ENCODE data around the gene PLAC9. TPM values are rescaled to one million over a fixed set of nuclear protein-coding genes. Genes with fewer than 3 reads are reported as not detected.
A peak's percentile ranks its signal among the peaks of the same experiment; 100 is the strongest.

Gene PLAC9
- total and polyA plus RNA-seq, 2 donors (not counting 1 experiment from before 2014, with no cell fraction given), result 16.7 to 40.4 TPM

DNA sequence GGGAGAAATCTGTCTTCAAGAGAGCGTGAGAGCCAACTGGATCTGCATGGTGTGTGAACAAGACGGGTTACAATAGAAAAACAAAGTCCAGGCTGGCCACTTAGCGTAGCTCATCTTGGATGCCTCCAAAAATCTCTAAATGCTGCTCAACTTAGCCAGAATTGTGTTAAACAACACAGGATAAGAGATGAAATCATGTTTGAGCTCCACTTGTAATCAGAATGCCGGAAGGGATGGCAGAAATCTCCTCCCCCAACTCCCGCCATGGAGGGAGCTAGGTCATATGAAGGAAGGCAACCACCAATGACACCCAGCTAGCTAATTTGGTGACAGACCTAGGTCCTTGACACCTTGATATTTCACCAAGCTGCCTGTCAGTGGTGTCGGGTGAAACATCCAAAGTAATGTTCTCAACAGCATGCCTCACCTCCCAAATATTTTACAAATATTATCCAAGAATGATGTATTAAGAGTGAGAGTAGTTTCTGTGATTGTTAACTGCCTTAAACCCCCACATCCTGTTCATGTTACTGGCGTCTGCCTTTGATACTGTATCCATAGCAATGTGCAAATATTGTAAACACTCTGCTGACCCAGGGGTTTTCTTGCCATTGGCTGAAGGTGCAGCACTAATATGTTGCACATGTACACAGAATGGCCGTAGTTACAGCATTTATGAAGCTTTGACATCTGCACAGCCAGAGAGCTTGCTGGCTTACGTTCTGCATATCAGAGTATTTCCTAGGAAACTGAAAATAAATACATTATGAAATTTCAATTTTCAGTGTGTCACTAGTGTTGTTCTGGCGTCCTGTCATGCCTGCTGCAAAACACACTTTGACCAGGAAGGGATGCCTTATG is 28.2 kb upstream of the PLAC9 start:
- Histone ChIP-seq H3K4me1 (ENCODE audit: control insufficient read depth, extremely low read depth, insufficient read depth, low read length) (peaks cover 19% of the 10 kb centered on the region), H3K27me3 (ENCODE audit: control insufficient read depth, insufficient read depth, low read length) (no peaks in the 10 kb centered on the region), H3K9ac (ENCODE audit: insufficient read depth, low read length) (peak overlapping the region; percentile 62), H3K4me2 (ENCODE audit: extremely low read depth, insufficient read depth, low read length) (peak overlapping the region; percentile 76), H3K9me3 (ENCODE audit: control insufficient read depth, insufficient read depth, low read depth, low read length) (no peaks in the 10 kb centered on the region), H4K20me1 (ENCODE audit: control insufficient read depth, extremely low read depth, insufficient read depth, low read length) (no peaks in the 10 kb centered on the region), H3K79me2 (ENCODE audit: control insufficient read depth, insufficient read depth, low read length) (no peaks in the 10 kb centered on the region), H3K4me3 (replicated peaks in 1 of 4; ENCODE audit: control extremely low read depth in 1 of 4, insufficient read depth in 1 of 4, low read depth in 3 of 4, low read length in 4 of 4) (peak overlapping the region in 2 of 4 experiments; percentile 12 to 21), H3K27ac (ENCODE audit: insufficient read depth, low read length) (peak overlapping the region; percentile 95), H3K36me3 (ENCODE audit: control insufficient read depth, insufficient read depth, low read length) (no peaks in the 10 kb centered on the region), H2AFZ (ENCODE audit: low read length) (peak overlapping the region; percentile 49)
- DNase-seq (ENCODE audit: low read depth in 2 of 2), result peak; percentile 49 to 94
- TF ChIP-seq, protein P1, sequence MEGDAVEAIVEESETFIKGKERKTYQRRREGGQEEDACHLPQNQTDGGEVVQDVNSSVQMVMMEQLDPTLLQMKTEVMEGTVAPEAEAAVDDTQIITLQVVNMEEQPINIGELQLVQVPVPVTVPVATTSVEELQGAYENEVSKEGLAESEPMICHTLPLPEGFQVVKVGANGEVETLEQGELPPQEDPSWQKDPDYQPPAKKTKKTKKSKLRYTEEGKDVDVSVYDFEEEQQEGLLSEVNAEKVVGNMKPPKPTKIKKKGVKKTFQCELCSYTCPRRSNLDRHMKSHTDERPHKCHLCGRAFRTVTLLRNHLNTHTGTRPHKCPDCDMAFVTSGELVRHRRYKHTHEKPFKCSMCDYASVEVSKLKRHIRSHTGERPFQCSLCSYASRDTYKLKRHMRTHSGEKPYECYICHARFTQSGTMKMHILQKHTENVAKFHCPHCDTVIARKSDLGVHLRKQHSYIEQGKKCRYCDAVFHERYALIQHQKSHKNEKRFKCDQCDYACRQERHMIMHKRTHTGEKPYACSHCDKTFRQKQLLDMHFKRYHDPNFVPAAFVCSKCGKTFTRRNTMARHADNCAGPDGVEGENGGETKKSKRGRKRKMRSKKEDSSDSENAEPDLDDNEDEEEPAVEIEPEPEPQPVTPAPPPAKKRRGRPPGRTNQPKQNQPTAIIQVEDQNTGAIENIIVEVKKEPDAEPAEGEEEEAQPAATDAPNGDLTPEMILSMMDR (conservative IDR thresholded peaks at IDR 0.05 in 1 of 2, IDR thresholded peaks at IDR 0.05 in 1 of 2; ENCODE audit: low read depth in 1 of 2, low read length in 2 of 2), result no peak
- TF ChIP-seq EZH2 (IDR thresholded peaks at IDR 0.05; ENCODE audit: low read length, missing control alignments), result no peak

DNA sequence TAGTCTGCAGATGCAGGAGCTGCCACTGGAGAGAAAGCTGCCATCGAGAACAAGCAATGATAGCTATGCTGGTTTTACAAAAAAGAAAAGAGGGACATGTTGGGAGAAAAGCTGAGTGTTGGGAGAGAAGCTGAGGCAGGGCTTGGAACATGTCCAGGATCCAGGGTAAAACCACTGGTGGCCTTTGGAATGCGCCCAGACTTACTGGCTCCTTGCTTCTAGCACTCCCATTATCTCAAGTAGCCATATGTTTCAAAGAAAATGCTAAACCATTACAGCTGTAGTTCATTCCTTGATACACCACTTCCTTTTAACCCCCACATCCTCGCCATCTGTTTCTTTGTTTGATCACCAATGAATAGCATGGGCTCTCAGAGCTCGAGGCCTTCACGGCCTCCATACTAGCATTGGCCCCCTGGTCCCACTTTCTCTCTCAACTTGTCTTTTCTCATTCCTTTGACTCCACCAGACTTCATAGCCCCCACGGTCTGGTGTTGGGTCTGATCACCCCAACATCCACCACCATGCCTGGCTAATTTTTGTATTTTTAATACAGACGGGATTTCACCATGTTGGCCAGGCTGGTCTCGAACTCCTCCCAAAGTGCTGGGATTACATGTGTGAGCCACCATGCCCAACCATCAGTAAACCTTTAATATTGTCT is 23.8 kb upstream of the PLAC9 start:
- no peak for DNase-seq (ENCODE audit: low read depth in 2 of 2)
- Histone ChIP-seq H3K9ac (ENCODE audit: insufficient read depth, low read length) (no peak overlapping the region), H3K36me3 (ENCODE audit: control insufficient read depth, insufficient read depth, low read length) (no peaks in the 10 kb centered on the region), H2AFZ (ENCODE audit: low read length) (no peak overlapping the region), H3K79me2 (ENCODE audit: control insufficient read depth, insufficient read depth, low read length) (no peaks in the 10 kb centered on the region), H3K4me1 (ENCODE audit: control insufficient read depth, extremely low read depth, insufficient read depth, low read length) (peaks cover 17% of the 10 kb centered on the region), H3K4me2 (ENCODE audit: extremely low read depth, insufficient read depth, low read length) (no peak overlapping the region), H4K20me1 (ENCODE audit: control insufficient read depth, extremely low read depth, insufficient read depth, low read length) (no peaks in the 10 kb centered on the region), H3K27me3 (ENCODE audit: control insufficient read depth, insufficient read depth, low read length) (no peaks in the 10 kb centered on the region), H3K27ac (ENCODE audit: insufficient read depth, low read length) (no peak overlapping the region), H3K9me3 (ENCODE audit: control insufficient read depth, insufficient read depth, low read depth, low read length) (no peaks in the 10 kb centered on the region), H3K4me3 (replicated peaks in 1 of 4; ENCODE audit: control extremely low read depth in 1 of 4, insufficient read depth in 1 of 4, low read depth in 3 of 4, low read length in 4 of 4) (no peak overlapping the region)
- TF ChIP-seq EZH2 (IDR thresholded peaks at IDR 0.05; ENCODE audit: low read length, missing control alignments), result no peak
- TF ChIP-seq, protein P1 (conservative IDR thresholded peaks at IDR 0.05 in 1 of 2, IDR thresholded peaks at IDR 0.05 in 1 of 2; ENCODE audit: low read depth in 1 of 2, low read length in 2 of 2), result no peak

DNA sequence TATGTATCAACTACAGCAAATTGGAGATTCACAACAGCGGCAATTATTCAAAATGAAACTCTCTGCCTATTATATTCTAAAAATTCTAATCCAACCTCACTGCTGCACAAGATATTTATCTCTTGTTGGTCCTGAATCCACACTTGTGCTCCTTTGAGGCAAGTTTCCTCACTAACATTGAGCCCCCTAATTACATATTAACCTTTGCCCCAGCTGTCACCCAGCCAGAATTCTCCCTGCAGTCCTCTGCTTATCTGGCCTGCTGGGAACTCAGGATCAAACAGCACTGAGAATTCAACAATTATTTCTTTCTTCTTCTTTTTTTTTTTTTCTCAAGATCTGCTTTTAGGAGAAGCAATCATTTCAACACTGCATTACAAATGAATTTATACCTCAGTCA is 21.5 kb upstream of the PLAC9 start:
- Histone ChIP-seq H3K79me2 (ENCODE audit: control insufficient read depth, insufficient read depth, low read length) (no peaks in the 10 kb centered on the region), H3K36me3 (ENCODE audit: control insufficient read depth, insufficient read depth, low read length) (no peaks in the 10 kb centered on the region), H3K4me3 (replicated peaks in 1 of 4; ENCODE audit: control extremely low read depth in 1 of 4, insufficient read depth in 1 of 4, low read depth in 3 of 4, low read length in 4 of 4) (no peak overlapping the region), H4K20me1 (ENCODE audit: control insufficient read depth, extremely low read depth, insufficient read depth, low read length) (no peaks in the 10 kb centered on the region), H3K27me3 (ENCODE audit: control insufficient read depth, insufficient read depth, low read length) (no peaks in the 10 kb centered on the region), H3K27ac (ENCODE audit: insufficient read depth, low read length) (no peak overlapping the region), H3K9me3 (ENCODE audit: control insufficient read depth, insufficient read depth, low read depth, low read length) (no peaks in the 10 kb centered on the region), H2AFZ (ENCODE audit: low read length) (no peak overlapping the region), H3K4me1 (ENCODE audit: control insufficient read depth, extremely low read depth, insufficient read depth, low read length) (peaks cover 2% of the 10 kb centered on the region), H3K4me2 (ENCODE audit: extremely low read depth, insufficient read depth, low read length) (no peak overlapping the region), H3K9ac (ENCODE audit: insufficient read depth, low read length) (no peak overlapping the region)
- TF ChIP-seq EZH2 (IDR thresholded peaks at IDR 0.05; ENCODE audit: low read length, missing control alignments), result no peak
- TF ChIP-seq, protein P1 (conservative IDR thresholded peaks at IDR 0.05 in 1 of 2, IDR thresholded peaks at IDR 0.05 in 1 of 2; ENCODE audit: low read depth in 1 of 2, low read length in 2 of 2), result no peak
- DNase-seq (ENCODE audit: low read depth in 2 of 2), result no peak
